Measurements from ENCODE around the gene GRIA3.
"Not testable (repeated sequence)": the region's sequence is repeated elsewhere in the genome, so short reads cannot be mapped to it uniquely, and the experiment has no call there.

GRIA3 gene

GRCh38 chrX:123267220-123267619 lies 83.1 kb downstream of the GRIA3 start:
- in situ Hi-C loops (cut with MboI; ENCODE audit: low sequenced_read_pairs) = no loop called here

DNA sequence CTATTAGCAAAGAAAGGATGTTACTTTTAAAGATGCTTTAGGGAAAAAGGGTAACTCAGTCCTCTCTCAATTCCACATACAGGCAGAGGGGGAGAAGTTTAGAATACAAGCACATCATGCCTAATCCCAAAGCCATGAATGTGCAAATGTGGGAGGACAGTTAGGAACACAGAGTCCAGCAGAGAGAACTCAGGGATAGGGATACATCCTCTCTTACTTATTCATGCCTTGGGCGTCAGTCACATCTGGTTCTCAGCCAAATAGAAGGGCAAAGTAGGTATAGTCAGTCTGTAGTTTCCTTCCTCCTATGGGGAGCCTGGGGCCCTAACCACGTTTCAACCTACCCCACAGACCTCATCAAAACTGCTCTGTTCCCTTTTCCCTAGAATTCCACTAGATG lies 87.8 kb downstream of the GRIA3 start:
- in situ Hi-C loops (cut with MboI; ENCODE audit: low sequenced_read_pairs) = no loop called here

DNA sequence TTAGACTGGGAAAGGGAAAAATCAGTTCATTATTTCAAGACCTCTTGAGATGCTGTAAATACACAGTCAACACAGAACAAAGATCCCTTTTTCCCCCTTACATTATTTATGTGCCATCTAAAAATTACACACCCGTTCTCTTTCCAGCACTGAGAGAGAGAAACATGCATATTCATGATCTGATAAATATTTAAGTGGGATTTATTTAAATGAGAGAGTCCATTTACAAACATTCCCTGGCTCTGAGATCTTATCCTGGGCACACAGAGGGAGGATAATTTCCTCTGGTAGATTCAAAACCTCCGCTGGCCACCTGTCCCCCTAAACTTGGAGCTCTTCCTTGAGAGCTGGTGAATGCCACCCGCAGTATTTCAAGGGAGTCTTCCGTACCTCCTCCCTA lies 88.6 kb downstream of the GRIA3 start:
- in situ Hi-C loops (cut with MboI; ENCODE audit: low sequenced_read_pairs) = no loop called here

GRCh38 chrX:123274796-123275195 lies 90.7 kb downstream of the GRIA3 start:
- in situ Hi-C loops (cut with MboI; ENCODE audit: low sequenced_read_pairs) = no loop called here

- in situ Hi-C loops (cut with MboI; ENCODE audit: low sequenced_read_pairs) = no loop called here
These were observed 93.3 kb downstream of the GRIA3 start for GRCh38 chrX:123277347-123277746.

DNA sequence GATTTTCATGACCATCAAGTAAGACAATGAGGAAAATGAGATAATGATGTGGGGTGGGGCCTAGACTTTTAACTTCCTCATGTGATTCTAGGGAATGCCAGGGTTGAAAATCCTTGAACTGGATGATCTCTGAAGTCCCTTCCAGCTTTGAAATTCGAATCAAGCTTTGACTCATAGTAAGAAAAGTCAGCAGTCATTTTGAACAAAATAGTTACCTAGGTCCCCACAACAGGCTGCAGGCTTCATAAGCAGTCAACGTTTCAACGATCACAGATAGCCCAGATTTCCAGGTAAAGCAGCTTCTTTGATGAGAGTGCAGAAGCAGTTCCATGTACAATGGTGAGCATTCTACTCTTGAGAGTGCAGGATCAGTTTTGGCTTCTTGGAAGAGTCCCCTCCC lies 93.7 kb downstream of the GRIA3 start:
- in situ Hi-C loops (cut with MboI; ENCODE audit: low sequenced_read_pairs) = no loop called here

- in situ Hi-C loops (cut with MboI; ENCODE audit: low sequenced_read_pairs) = no loop called here
These were observed 98.2 kb downstream of the GRIA3 start for GRCh38 chrX:123282241-123282640.

DNA sequence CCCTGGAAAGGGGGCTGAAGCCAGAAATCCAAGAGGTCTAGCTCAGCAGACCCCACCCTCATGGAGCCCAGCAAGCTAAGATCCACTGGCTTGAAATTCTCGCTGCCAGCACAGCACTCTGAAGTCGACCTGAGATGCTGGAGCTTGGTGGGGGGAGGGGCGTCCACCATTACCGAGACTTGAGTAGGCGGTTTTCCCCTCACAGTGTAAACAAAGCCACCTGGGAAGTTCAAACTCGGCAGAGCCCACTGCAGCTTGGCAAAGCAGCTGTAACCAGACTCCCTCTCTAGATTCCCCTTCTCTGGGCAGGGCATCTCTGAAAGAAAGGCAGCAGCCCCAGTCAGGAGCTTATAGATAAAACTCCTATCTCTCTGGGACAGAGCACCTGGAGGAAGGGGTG lies 99.3 kb downstream of the GRIA3 start:
- in situ Hi-C loops (cut with MboI; ENCODE audit: low sequenced_read_pairs) = not testable (repeated sequence)

GRCh38 chrX:123291623-123292022 lies 107.5 kb downstream of the GRIA3 start:
- in situ Hi-C loops (cut with MboI; ENCODE audit: low sequenced_read_pairs) = no loop called here

GRCh38 chrX:123298026-123298425 lies 113.9 kb downstream of the GRIA3 start:
- in situ Hi-C loops (cut with MboI; ENCODE audit: low sequenced_read_pairs) = no loop called here

- in situ Hi-C loops (cut with MboI; ENCODE audit: low sequenced_read_pairs) = no loop called here
These were observed 119.4 kb downstream of the GRIA3 start for GRCh38 chrX:123303429-123303828.

GRCh38 chrX:123308658-123309057 lies 124.6 kb downstream of the GRIA3 start:
- in situ Hi-C loops (cut with MboI; ENCODE audit: low sequenced_read_pairs) = no loop called here

GRCh38 chrX:123310112-123310511 lies 126.0 kb downstream of the GRIA3 start:
- in situ Hi-C loops (cut with MboI; ENCODE audit: low sequenced_read_pairs) = no loop called here

DNA sequence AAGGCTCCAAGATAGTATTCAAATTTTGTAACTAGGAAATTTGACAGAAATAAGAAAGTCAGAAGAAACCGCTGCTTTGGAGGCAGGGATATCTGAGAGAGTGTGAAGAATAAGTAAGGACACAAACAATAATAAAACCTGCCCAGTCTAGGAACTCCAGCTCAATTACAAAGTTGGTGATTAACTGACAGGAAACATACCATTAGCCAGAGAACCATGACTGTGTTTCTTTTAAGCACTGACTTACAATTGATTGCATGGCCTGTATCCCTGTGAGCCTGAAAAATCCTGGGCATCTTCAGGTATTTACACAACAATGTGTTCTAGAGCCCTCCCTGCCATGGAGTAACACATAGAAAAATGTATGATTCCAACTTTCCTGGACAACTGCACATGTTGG lies 127.4 kb downstream of the GRIA3 start:
- in situ Hi-C loops (cut with MboI; ENCODE audit: low sequenced_read_pairs) = no loop called here

GRCh38 chrX:123313486-123313885 lies 129.4 kb downstream of the GRIA3 start:
- in situ Hi-C loops (cut with MboI; ENCODE audit: low sequenced_read_pairs) = no loop called here

DNA sequence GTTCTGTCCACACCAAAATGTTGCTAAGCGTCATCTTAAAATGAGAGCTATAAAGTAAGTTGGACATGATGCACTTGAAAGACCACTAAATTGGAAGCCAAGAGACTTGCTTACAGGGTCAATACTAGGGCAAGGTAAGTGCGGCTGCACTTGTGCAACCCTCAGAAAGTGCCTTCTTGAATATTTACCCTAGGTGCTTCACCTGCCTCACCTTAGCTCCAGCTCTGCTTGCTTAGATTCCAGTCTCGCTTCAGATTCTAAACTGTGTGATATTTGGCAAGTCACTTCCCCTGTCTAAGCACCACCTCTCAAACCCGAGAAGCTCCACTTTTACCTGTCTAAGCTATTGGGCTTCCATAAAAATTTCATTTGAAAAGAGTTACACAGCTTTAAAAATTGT lies 136.5 kb downstream of the GRIA3 start:
- in situ Hi-C loops (cut with MboI; ENCODE audit: low sequenced_read_pairs) = no loop called here

DNA sequence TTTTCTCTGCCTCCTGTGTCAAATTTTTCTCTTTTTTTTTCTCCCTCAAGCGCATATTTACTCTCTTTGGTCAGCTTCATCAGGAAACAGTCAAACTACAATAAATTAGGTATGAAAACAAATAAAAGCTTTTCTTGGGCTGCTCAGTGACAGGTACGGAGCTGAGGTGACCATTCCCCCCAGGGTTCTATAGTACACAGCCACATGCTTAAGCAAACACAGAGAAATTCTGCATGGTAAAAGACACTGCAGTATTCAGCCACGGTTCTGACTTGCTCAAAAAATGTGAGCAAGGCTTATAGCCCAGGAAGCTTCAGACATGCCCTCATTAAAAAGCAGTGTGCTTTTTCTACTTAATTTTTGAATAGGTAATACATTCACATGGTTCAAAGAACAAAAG lies 138.5 kb downstream of the GRIA3 start:
- in situ Hi-C loops (cut with MboI; ENCODE audit: low sequenced_read_pairs) = no loop called here

DNA sequence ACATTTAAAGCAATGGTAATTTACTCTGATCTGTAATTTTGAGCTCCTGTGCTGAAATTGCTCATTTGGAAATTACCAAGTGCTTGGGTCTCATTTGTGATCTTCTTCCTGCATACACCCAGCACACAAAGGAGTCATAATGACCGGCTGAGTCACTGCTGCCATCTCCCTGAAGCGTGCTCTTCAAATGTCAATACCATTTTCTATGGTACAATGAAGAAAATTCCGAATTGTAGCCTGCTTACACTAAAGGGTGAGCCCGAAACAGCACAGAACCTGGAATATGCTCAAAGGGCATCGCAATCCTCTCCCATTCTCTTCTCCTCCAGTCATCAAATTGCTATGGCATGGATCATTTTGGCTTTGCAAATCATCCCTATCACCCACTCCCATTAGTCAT lies 140.5 kb downstream of the GRIA3 start:
- in situ Hi-C loops (cut with MboI; ENCODE audit: low sequenced_read_pairs) = no loop called here

GRCh38 chrX:123330229-123330942 lies 146.3 kb downstream of the GRIA3 start:
- in situ Hi-C loops (cut with MboI; ENCODE audit: low sequenced_read_pairs) = no loop called here

- in situ Hi-C loops (cut with MboI; ENCODE audit: low sequenced_read_pairs) = no loop called here
These were observed 147.3 kb downstream of the GRIA3 start for GRCh38 chrX:123331349-123331748.

GRCh38 chrX:123331859-123332258 lies 147.8 kb downstream of the GRIA3 start:
- in situ Hi-C loops (cut with MboI; ENCODE audit: low sequenced_read_pairs) = no loop called here

GRCh38 chrX:123336666-123337065 lies 152.6 kb downstream of the GRIA3 start:
- in situ Hi-C loops (cut with MboI; ENCODE audit: low sequenced_read_pairs) = no loop called here
